Omental fat pad (tissue), 4 donors: ENCODE results near the gene DRC7. TPM values are rescaled to one million over a fixed set of nuclear protein-coding genes. Genes with fewer than 3 reads are reported as not detected.

Experiments
- ATAC-seq: fragments of 150-250 bp; one replicate; pipeline ENCODE4 v1.9.1; 2016; ENCODE audit warnings: mild to moderate bottlenecking, moderate library complexity; ENCODE audit not compliant: low FRiP score
- DNase-seq: peaks from one replicate; pipeline ENCODE4 v3.0.0-alpha.2; 2019; ENCODE audit warnings: low spot score
- total RNA-seq, 4 donors: library from RNA; depleted of rRNA; stranded (reverse); fragments of >200 nt; gene quantifications; one replicate each; pipeline ENCODE4 v1.1.0, GENCODE V29; 2016
- TF ChIP-seq, protein P1 (sequence below), 3 donors: fragments of 450-650 bp; IDR thresholded peaks; one replicate each; pipeline ENCODE4 v1.5.1; 2016 to 2017; ENCODE audit warnings: antibody characterized with exemption in 3 of 3, mild to moderate bottlenecking in 3 of 3, moderate library complexity in 2 of 3

The DRC7 gene
- total RNA-seq, 4 donors from 2014 or later = 0.65 TPM; not detected in 3

DNA sequence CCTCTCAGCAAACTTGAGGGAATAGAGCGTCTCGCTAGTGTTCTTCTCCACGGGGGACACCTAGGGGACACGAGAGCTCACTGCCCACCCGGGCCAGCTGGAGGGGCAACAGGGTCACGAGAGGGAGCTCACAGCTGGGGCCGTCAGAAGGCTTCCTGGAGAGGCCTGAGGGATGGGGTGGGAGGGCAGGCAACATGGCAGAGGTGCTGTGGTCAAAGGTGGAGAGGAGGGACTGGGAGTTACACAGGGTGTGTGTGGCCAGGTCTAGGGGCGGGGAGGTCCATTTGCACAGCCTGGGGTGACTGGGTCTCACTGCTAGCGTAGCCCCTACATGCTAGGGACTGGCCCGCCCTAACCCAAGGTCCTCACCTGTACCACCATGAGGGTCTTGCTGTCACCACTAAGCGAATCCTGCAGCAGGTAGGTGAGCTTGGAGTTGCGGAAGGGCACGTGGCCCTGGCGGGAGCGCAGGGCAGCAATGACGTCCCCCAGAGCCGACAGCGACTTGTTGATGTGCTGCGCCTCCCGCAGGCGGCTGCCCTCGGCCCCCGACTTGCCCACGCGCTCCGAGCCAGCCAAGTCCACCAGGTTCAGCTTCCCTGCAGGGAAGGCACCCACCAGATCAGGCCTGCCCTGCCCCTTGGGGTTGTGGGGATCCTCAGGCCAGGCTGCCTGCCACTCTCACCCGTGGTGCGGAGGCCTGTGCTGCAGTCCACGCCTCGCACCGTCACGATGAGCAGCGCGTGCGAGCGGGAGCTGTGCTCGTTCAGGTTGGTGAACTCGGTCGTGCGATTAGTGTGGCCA, 66.0 kb downstream of the DRC7 start:
- ATAC-seq (no peak), DNase-seq (no peak)
- TF ChIP-seq, protein P1, sequence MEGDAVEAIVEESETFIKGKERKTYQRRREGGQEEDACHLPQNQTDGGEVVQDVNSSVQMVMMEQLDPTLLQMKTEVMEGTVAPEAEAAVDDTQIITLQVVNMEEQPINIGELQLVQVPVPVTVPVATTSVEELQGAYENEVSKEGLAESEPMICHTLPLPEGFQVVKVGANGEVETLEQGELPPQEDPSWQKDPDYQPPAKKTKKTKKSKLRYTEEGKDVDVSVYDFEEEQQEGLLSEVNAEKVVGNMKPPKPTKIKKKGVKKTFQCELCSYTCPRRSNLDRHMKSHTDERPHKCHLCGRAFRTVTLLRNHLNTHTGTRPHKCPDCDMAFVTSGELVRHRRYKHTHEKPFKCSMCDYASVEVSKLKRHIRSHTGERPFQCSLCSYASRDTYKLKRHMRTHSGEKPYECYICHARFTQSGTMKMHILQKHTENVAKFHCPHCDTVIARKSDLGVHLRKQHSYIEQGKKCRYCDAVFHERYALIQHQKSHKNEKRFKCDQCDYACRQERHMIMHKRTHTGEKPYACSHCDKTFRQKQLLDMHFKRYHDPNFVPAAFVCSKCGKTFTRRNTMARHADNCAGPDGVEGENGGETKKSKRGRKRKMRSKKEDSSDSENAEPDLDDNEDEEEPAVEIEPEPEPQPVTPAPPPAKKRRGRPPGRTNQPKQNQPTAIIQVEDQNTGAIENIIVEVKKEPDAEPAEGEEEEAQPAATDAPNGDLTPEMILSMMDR (IDR thresholded peaks at IDR 0.05) = no peak

DNA sequence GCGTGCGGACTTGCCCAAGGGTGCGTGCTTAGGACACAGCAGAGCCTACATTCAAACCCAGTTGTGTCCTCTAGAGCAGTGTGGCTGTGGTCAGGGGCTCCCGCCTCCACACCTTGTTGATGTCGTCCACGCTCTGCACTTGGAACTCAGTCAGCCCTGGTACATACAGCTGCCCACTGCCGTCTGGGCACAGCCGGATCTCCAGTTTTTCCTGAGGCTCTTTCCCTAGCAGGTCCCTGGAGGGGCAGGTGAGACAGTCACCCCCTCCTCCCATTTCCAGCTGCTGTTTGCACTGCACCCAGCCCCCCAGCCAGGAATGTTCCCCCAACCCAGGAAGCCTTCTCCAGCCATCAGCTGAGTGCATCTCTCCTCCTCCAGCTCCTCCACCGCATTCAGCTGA, 66.7 kb downstream of the DRC7 start:
- TF ChIP-seq, protein P1 (IDR thresholded peaks at IDR 0.05) = no peak
- DNase-seq = no peak
- ATAC-seq = no peak

DNA sequence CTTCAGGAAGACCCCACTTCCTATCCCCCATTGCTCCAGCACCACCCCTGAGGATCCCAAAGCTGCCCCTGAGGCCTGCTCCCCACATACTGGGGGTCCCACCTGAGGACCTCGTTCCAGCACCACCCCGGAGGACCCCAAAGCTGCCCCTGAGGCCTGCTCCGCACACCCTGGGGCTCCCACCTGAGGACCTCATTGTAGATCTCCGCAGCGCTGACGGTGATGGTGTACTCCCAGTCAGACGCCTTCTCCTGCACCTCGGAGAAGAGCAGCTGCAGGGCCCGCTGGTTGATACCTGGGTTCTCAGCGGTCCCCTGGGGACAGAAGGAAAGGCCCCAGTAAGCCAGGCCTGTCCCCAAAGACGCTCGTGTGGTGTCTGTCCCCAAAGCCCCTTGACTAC, 67.4 kb downstream of the DRC7 start:
- ATAC-seq (no peak), DNase-seq (no peak)
- TF ChIP-seq, protein P1 (IDR thresholded peaks at IDR 0.05) = no peak

DNA sequence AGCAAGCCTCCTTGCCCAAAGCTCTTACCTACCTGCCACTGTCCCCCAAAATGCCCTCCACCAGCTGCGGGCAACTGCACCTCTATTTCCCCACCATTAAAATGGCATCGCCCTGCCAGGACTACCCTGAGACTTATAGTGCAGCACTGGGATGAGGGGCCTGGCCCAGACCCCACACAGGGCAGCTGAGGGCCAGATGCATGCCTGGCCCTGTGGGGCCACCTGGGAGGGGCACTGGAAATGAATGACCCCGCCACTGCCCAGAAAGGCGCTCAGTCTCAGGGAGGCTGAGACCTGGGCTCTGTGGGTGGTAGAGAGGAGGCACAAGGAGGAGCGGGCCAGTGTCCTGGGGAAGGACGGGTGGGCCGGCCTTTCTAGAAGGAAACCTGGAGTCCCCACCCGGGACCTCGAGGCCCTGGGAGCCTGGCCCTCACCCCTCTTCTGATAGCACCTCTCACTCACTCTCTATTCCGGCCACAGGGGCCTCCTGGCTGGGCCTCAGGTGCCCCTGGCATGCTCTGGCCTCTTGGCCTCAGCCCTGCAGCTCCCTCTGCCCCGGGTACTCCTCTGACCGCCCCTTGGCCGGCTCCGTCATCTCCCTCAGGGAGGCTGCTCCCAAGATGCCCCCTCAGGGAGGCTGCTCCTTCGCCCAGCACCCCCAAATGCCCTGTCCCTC, 67.9 kb downstream of the DRC7 start:
- TF ChIP-seq, protein P1 (IDR thresholded peaks at IDR 0.05) = no peak
- ATAC-seq = no peak
- DNase-seq = no peak

DNA sequence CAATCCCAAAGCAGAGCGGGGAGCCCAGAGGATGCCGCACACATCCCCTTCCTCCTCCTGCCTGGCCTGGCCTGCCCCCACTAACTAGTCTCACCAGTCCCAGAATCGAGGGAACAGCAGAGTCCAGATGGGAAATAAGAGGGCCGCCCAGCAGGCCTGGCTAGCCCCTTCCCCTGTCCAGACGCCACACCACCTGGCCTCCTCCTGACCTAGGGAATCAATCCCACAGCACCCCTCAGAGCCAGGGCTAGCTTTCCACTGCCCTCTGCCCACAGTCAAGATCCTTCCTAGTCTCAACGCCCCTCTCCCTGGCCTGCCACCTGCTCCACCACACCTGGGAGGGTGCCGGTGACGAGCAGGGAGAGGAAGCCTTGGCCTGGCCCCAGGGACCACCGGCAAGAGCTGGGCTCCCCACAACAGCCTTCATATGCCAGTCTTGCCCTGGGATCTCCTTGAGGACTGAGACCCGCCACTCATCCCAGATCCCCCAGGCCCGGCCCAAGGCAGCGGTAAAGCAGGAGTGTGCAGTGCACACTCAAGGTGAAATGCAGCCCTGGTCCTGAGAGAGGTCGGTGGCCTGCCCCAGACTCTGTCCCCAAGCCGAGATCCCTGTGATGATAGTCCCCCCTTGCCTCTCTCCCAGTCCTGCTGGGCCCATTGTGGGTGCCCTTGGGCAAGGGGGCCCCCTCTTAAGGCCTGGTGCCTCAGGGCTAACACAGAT, 68.8 kb downstream of the DRC7 start:
- TF ChIP-seq, protein P1 (IDR thresholded peaks at IDR 0.05) = no peak
- DNase-seq (no peak), ATAC-seq (no peak)

DNA sequence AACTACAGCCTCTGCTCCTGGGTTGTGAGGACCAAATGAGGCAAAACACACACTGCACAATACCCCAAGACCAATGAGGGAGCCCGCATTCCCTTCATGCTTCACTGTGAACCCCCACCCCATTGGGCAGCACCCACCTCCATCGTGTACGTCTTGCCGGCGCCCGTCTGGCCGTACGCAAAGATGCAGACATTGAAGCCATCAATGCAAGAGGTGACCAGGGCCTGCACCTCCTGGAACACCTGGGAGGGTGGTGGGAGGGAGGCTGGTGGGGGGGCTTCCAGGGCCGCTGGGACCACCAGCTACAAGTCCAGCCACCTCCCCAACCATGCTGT, 69.4 kb downstream of the DRC7 start:
- no peak for DNase-seq
- ATAC-seq = no peak
- TF ChIP-seq, protein P1 (IDR thresholded peaks at IDR 0.05) = no peak
